Thoracic aorta (tissue), 2 donors: ENCODE data around the gene ZBTB7A. TPM values are rescaled to one million over a fixed set of nuclear protein-coding genes. Genes with fewer than 3 reads are reported as not detected.
A peak's percentile ranks its signal among the peaks of the same experiment; 100 is the strongest.
"Not testable (repeated sequence)": the region's sequence is repeated elsewhere in the genome, so short reads cannot be mapped to it uniquely, and the experiment has no call there.

Experiments used
- ATAC-seq: fragments of 150-250 bp; one replicate; pipeline ENCODE4 v1.8.0; 2017; ENCODE audit warnings: low read depth; ENCODE audit not compliant: insufficient number of reproducible peaks, low FRiP score
- DNase-seq: peaks from one replicate; pipeline ENCODE4 v3.0.0-alpha.2; 2020; ENCODE audit warnings: low spot score
- H3K27ac ChIP-seq, 2 donors: fragments of 200-600 bp; sonication (generic); 1 replicate in 1 of 2; 2 replicates in 1 of 2; pipeline ENCODE4 v1.5.1; 2016; ENCODE audit warnings: mild to moderate bottlenecking in 2 of 2, moderate library complexity in 2 of 2
- H3K27me3 ChIP-seq: fragments of 200-600 bp; sonication (generic); replicated peaks from 2 replicates; pipeline ENCODE4 v1.6.0; 2016; ENCODE audit warnings: mild to moderate bottlenecking; ENCODE audit not compliant: insufficient read depth
- H3K36me3 ChIP-seq: fragments of 200-600 bp; sonication (generic); one replicate; pipeline ENCODE4 v1.5.1; 2016
- H3K4me1 ChIP-seq, 2 donors: fragments of 200-600 bp; sonication (generic); 1 replicate in 1 of 2; 2 replicates in 1 of 2; pipeline versions ENCODE4 v1.5.1 to v1.6.0; 2016; ENCODE audit warnings: low read depth in 2 of 2, mild to moderate bottlenecking in 1 of 2; ENCODE audit not compliant: control insufficient read depth in 1 of 2
- H3K4me3 ChIP-seq: fragments of 200-600 bp; sonication (generic); 2 replicates; pipeline ENCODE4 v1.5.1; 2016; ENCODE audit warnings: mild to moderate bottlenecking
- H3K9me3 ChIP-seq: fragments of 200-600 bp; sonication (generic); 2 replicates; pipeline ENCODE4 v1.5.1; 2016
- total RNA-seq, 2 donors: library from RNA; depleted of rRNA; stranded (reverse); fragments of >200 nt; gene quantifications; one replicate each; pipeline versions ENCODE4 v1.1.0 to v1.2.3, GENCODE V29; 2016
- TF ChIP-seq, protein P1 (sequence below): fragments of 200-600 bp; sonication (generic); IDR thresholded peaks from one replicate; pipeline ENCODE4 v1.5.1; 2019; ENCODE audit warnings: antibody characterized with exemption

ZBTB7A gene
- total RNA-seq, 2 donors from 2014 or later, result 85.1 to 91.9 TPM

GRCh38 chr19:4007021-4007835 lies 59.5 kb downstream of the ZBTB7A start, which contains the start of gene PIAS4:
Gene PIAS4 (plus strand): TSS chr19:4007736. CDS start chr19:4007761, 25 bp downstream.
- H3K4me1 ChIP-seq, result peaks cover 30 to 41% of the 10 kb centered on the region in 2 donors
- H3K9me3 ChIP-seq, result no peaks in the 10 kb centered on the region
- peak; percentile 93 for ATAC-seq

GRCh38 chr19:4005436-4005835 lies 61.3 kb downstream of the ZBTB7A start:
- H3K4me1 ChIP-seq, result peaks cover 26 to 30% of the 10 kb centered on the region in 2 donors
- not testable (repeated sequence) for H3K4me3 ChIP-seq, DNase-seq, H3K27me3 ChIP-seq, ATAC-seq, H3K36me3 ChIP-seq, H3K27ac ChIP-seq, H3K9me3 ChIP-seq

More at GRCh38 chr19:4007021-4007835, 59.5 kb downstream of the ZBTB7A start, which contains the start of gene PIAS4:
- DNase-seq, result peak; percentile 84
- Histone ChIP-seq H3K27ac (peak within 1 kb of the TSS; percentile 54 to 61), H3K27me3 (no peaks in the 10 kb centered on the region), H3K36me3 (no peaks in the 10 kb centered on the region), H3K4me3 (peak within 1 kb of the TSS; percentile 88)
- TF ChIP-seq, protein P1, sequence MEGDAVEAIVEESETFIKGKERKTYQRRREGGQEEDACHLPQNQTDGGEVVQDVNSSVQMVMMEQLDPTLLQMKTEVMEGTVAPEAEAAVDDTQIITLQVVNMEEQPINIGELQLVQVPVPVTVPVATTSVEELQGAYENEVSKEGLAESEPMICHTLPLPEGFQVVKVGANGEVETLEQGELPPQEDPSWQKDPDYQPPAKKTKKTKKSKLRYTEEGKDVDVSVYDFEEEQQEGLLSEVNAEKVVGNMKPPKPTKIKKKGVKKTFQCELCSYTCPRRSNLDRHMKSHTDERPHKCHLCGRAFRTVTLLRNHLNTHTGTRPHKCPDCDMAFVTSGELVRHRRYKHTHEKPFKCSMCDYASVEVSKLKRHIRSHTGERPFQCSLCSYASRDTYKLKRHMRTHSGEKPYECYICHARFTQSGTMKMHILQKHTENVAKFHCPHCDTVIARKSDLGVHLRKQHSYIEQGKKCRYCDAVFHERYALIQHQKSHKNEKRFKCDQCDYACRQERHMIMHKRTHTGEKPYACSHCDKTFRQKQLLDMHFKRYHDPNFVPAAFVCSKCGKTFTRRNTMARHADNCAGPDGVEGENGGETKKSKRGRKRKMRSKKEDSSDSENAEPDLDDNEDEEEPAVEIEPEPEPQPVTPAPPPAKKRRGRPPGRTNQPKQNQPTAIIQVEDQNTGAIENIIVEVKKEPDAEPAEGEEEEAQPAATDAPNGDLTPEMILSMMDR, result no peak

GRCh38 chr19:4000798-4001197 lies 65.9 kb downstream of the ZBTB7A start:
- not testable (repeated sequence) for H3K4me1 ChIP-seq, H3K9me3 ChIP-seq, H3K27ac ChIP-seq, H3K36me3 ChIP-seq, ATAC-seq, DNase-seq, H3K27me3 ChIP-seq, H3K4me3 ChIP-seq

DNA sequence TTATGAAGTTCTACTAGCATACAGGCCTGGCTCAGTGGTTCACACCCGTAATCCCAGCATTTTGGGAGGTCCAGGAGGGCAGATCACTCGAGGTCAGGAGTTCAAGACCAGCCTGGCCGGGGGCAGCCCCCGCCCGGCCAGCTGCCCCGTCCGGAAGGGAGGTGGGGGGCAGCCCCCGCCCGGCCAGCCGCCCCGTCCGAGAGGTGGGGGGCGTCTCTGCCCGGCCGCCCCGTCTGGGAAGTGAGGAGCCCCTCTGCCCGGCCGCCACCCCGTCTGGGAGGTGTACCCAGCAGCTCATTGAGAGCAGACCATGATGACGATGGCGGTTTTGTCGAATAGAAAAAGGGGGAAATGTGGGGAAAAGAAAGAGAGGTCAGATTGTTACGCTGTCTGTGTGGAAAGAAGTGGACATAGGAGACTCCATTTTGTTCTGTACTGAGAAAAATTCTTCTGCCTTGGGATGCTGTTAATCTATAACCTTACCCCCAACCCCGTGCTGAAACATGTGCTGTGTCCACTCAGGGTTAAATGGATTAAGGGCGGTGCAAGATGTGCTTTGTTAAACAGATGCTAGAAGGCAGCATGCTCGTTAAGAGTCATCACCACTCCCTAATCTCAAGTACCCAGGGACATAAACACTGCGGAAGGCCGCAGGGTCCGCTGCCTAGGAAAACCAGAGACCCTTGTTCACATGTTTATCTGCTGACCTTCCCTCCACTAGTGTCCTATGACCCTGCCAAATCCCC lies 67.9 kb downstream of the ZBTB7A start:
- not testable (repeated sequence) for ATAC-seq, H3K4me1 ChIP-seq, DNase-seq, H3K27ac ChIP-seq, H3K4me3 ChIP-seq, H3K9me3 ChIP-seq, H3K27me3 ChIP-seq, H3K36me3 ChIP-seq

- ATAC-seq, result no peak
Measured at GRCh38 chr19:3995607-3996006, 71.1 kb downstream of the ZBTB7A start.

More at GRCh38 chr19:3995607-3996006, 71.1 kb downstream of the ZBTB7A start:
- TF ChIP-seq, protein P1, result no peak
- H3K27me3 ChIP-seq, result no peaks in the 10 kb centered on the region
- no peaks in the 10 kb centered on the region for H3K36me3 ChIP-seq
- no peaks in the 10 kb centered on the region for H3K4me1 ChIP-seq
- no peaks in the 10 kb centered on the region for H3K9me3 ChIP-seq
- H3K4me3 ChIP-seq, result no peak overlapping the region
- H3K27ac ChIP-seq, result no peak overlapping the region
- DNase-seq, result no peak

Other genes starting within 250 kb of the ZBTB7A start
- gene ZFR2, start 197.9 kb downstream of the ZBTB7A start, total RNA-seq, result not detected
- not detected for gene ATCAY, start 186.2 kb downstream of the ZBTB7A start, total RNA-seq
- 1 to 10 TPM in 1 of 2 donors, not detected in 1; 1.8 TPM for gene NMRK2, start 133.8 kb downstream of the ZBTB7A start, total RNA-seq
- 100 to 1,000 TPM; 167 to 241 TPM for gene DAPK3, start 95.8 kb downstream of the ZBTB7A start, total RNA-seq
- gene EEF2, start 81.4 kb downstream of the ZBTB7A start, total RNA-seq, result 1,000 to 10,000 TPM; 1,268 to 1,436 TPM
- gene PIAS4, start 59.2 kb downstream of the ZBTB7A start, total RNA-seq, result 10 to 100 TPM; 10.2 to 32.2 TPM
- 10 to 100 TPM; 51.2 to 71.8 TPM for gene MAP2K2, start 57.2 kb upstream of the ZBTB7A start, total RNA-seq
- gene CREB3L3, start 86.7 kb upstream of the ZBTB7A start, total RNA-seq, result not detected
- 10 to 100 TPM; 21.7 to 30.9 TPM for gene SIRT6, start 115.7 kb upstream of the ZBTB7A start, total RNA-seq
- 1 to 10 TPM in 1 of 2 donors, under 1 TPM in 1; 0.28 to 1.1 TPM for gene ANKRD24, start 115.8 kb upstream of the ZBTB7A start, total RNA-seq
- gene EBI3, start 162.6 kb upstream of the ZBTB7A start, total RNA-seq, result 10 to 100 TPM in 1 of 2 donors, 1 to 10 TPM in 1; 1.9 to 16.1 TPM
- gene YJU2, start 180.2 kb upstream of the ZBTB7A start, total RNA-seq, result 10 to 100 TPM; 17.5 to 25.5 TPM
- gene SHD, start 212.4 kb upstream of the ZBTB7A start, total RNA-seq, result not detected
- gene TMIGD2, start 235.5 kb upstream of the ZBTB7A start, total RNA-seq, result 1 to 10 TPM in 1 of 2 donors, not detected in 1; 1.8 TPM
- not detected for gene FSD1, start 237.7 kb upstream of the ZBTB7A start, total RNA-seq